A673 (cell line): ENCODE data around the gene TEX44. TPM values are rescaled to one million over a fixed set of nuclear protein-coding genes. Genes with fewer than 3 reads are reported as not detected.
"Not testable (repeated sequence)": the region's sequence is repeated elsewhere in the genome, so short reads cannot be mapped to it uniquely, and the experiment has no call there.

ENCODE experiments used
- BruUV-seq: library from RNA; stranded (reverse); fragments of 400-500 nt; replicated peaks from 2 replicates; lab custom pipeline; 2021; lab: Mats Ljungman, UMichigan
- CTCF ChIA-PET: fragments of 300-600 bp; sonication (Branson Sonifier 250); formaldehyde crosslinking; loops from one replicate; lab custom pipeline; 2022; ENCODE audit warnings: antibody characterized with exemption; lab: Charles Lee
- POLR2A ChIA-PET: fragments of 300-600 bp; sonication (Branson Sonifier 250); formaldehyde crosslinking; loops from one replicate; lab custom pipeline; 2022; ENCODE audit warnings: antibody characterized with exemption; ENCODE audit not compliant: low non-redundant PET; lab: Charles Lee
- DNase-seq: peaks from one replicate; pipeline ENCODE4 v3.0.0-alpha.2; 2015; ENCODE audit warnings: low spot score
- H3K27ac ChIP-seq: fragments of 200-600 bp; sonication (generic); 2 replicates; pipeline ENCODE4 v1.5.1; 2016; ENCODE audit warnings: mixed run types, low read depth, mild to moderate bottlenecking, mixed read lengths, antibody characterized with exemption, low read length; ENCODE audit not compliant: poor library complexity, severe bottlenecking
- H3K27me3 ChIP-seq: fragments of 200-600 bp; sonication (generic); replicated peaks from 2 replicates; pipeline ENCODE4 v1.6.1; 2017; ENCODE audit warnings: mixed run types, low read depth, mild to moderate bottlenecking, mixed read lengths, antibody characterized with exemption, low read length; ENCODE audit not compliant: insufficient read depth, poor library complexity
- H3K36me3 ChIP-seq: fragments of 200-600 bp; sonication (generic); 2 replicates; pipeline ENCODE4 v1.6.1; 2016; ENCODE audit warnings: mixed run types, mild to moderate bottlenecking, mixed read lengths, antibody characterized with exemption, low read length; ENCODE audit not compliant: insufficient read depth, poor library complexity, severe bottlenecking
- H3K4me1 ChIP-seq: fragments of 200-600 bp; sonication (generic); 2 replicates; pipeline ENCODE4 v1.6.1; 2017; ENCODE audit warnings: mixed run types, mild to moderate bottlenecking, mixed read lengths, antibody characterized with exemption, low read length; ENCODE audit not compliant: insufficient read depth, poor library complexity, severe bottlenecking
- H3K4me3 ChIP-seq: fragments of 200-600 bp; sonication (generic); 2 replicates; pipeline ENCODE4 v1.5.1; 2016; ENCODE audit warnings: low read depth, mixed run types, mild to moderate bottlenecking, mixed read lengths, low read length; ENCODE audit not compliant: poor library complexity, severe bottlenecking
- H3K9me3 ChIP-seq: fragments of 200-600 bp; sonication (generic); 2 replicates; pipeline ENCODE4 v1.6.1; 2016; ENCODE audit warnings: mixed run types, low read depth, mild to moderate bottlenecking, mixed read lengths, antibody characterized with exemption, low read length; ENCODE audit not compliant: poor library complexity, severe bottlenecking
- CTCF ChIP-seq: fragments of 300-800, 200-600 bp; sonication (generic); conservative IDR thresholded peaks from 2 replicates; pipeline ENCODE4 v1.5.1; 2017; ENCODE audit warnings: low read depth, mild to moderate bottlenecking, antibody characterized with exemption, low read length, moderate library complexity, mixed read lengths
- EZH2 ChIP-seq: fragments of 200-600 bp; sonication (generic); IDR thresholded peaks from 2 replicates; pipeline ENCODE4 v1.6.1; 2017; ENCODE audit warnings: borderline replicate concordance, low read depth, mild to moderate bottlenecking, mixed read lengths, antibody characterized with exemption, low read length; ENCODE audit not compliant: poor library complexity, severe bottlenecking
- intact Hi-C: fragments of 100-400 bp; cut with micrococcal nuclease; formaldehyde crosslinking; loops from one replicate; pipeline ENCODE4 v1.10.0; 2022; ENCODE audit not compliant: unreplicated experiment
- total RNA-seq: library from RNA; stranded (reverse); gene quantifications from 2 replicates; pipeline ENCODE4 v1.2.3, GENCODE V29; 2021

The TEX44 gene
- total RNA-seq, 1 experiment from 2014 or later, result not detected

- DNase-seq, result no peak
- Histone ChIP-seq H3K27ac (no peak overlapping the region), H3K36me3 (no peaks in the 10 kb centered on the region), H3K4me1 (no peaks in the 10 kb centered on the region), H3K4me3 (no peak overlapping the region), H3K9me3 (no peaks in the 10 kb centered on the region), H3K27me3 (no peaks in the 10 kb centered on the region)
- ChIA-PET POLR2A (no interaction called here), CTCF (no interaction called here)
- intact Hi-C loops, result no loop called here
- no TSS peak for BruUV-seq
- TF ChIP-seq CTCF, result no peak
- no peak for TF ChIP-seq EZH2
Observed at GRCh38 chr2:231576465-231576864, 16.2 kb upstream of the TEX44 start.

- H3K4me1 ChIP-seq, H3K4me3 ChIP-seq, CTCF ChIA-PET, POLR2A ChIA-PET, DNase-seq, H3K27ac ChIP-seq, H3K36me3 ChIP-seq, BruUV-seq, H3K9me3 ChIP-seq, H3K27me3 ChIP-seq, intact Hi-C loops: not testable (repeated sequence)
Observed at GRCh38 chr2:231578655-231579054, 14.0 kb upstream of the TEX44 start.

- CTCF ChIA-PET, result no interaction called here
- BruUV-seq, result no TSS peak
- H3K27me3 ChIP-seq, result no peaks in the 10 kb centered on the region
- intact Hi-C loops, result no loop called here
- H3K4me1 ChIP-seq, result no peaks in the 10 kb centered on the region
- no peak overlapping the region for H3K4me3 ChIP-seq
- no peak overlapping the region for H3K27ac ChIP-seq
- POLR2A ChIA-PET, result no interaction called here
- no peaks in the 10 kb centered on the region for H3K9me3 ChIP-seq
- DNase-seq, result no peak
- no peak for TF ChIP-seq CTCF
- no peak for TF ChIP-seq EZH2
- H3K36me3 ChIP-seq, result no peaks in the 10 kb centered on the region
Observed at GRCh38 chr2:231579560-231579959, 13.1 kb upstream of the TEX44 start.

- Histone ChIP-seq H3K27me3 (no peaks in the 10 kb centered on the region), H3K9me3 (no peaks in the 10 kb centered on the region), H3K4me3 (no peak overlapping the region), H3K4me1 (no peaks in the 10 kb centered on the region), H3K36me3 (no peaks in the 10 kb centered on the region), H3K27ac (no peak overlapping the region)
- intact Hi-C loops, result no loop called here
- DNase-seq, result no peak
- ChIA-PET CTCF (interaction anchor here (0.6 kb wide), 2 partner anchors 18 to 97 kb away, joined by 3 to 4 read pairs; no protein-coding TSS in a partner anchor), POLR2A (no interaction called here)
- TF ChIP-seq CTCF (no peak), EZH2 (no peak)
- BruUV-seq, result no TSS peak
Observed at GRCh38 chr2:231581328-231581727, 11.3 kb upstream of the TEX44 start.
